MM.1S (cell line): ENCODE measurements around the gene KCNQ1.

Experiments
- DNase-seq: peaks from one replicate; pipeline ENCODE4 v3.0.0-alpha.2; 2015
- H2AFZ ChIP-seq: fragments of 300-600 bp; sonication (generic); 2 replicates; pipeline ENCODE4 v1.6.0; 2016; ENCODE audit warnings: antibody characterized with exemption, low read length
- H3F3A ChIP-seq: fragments of 300-600 bp; sonication (generic); 2 replicates; pipeline ENCODE4 v1.6.1; 2016; ENCODE audit warnings: mild to moderate bottlenecking, antibody characterized with exemption, low read length, moderate library complexity, mixed read lengths; ENCODE audit not compliant: insufficient read depth
- H3K27ac ChIP-seq: fragments of 300-600 bp; sonication (generic); 2 replicates; pipeline ENCODE4 v1.5.1; 2016; ENCODE audit warnings: mild to moderate bottlenecking, low read length
- H3K27me3 ChIP-seq: fragments of 300-600 bp; sonication (generic); replicated peaks from 2 replicates; pipeline ENCODE4 v1.6.0; 2016; ENCODE audit warnings: low read length; ENCODE audit not compliant: insufficient read depth
- H3K36me3 ChIP-seq: fragments of 300-600 bp; sonication (generic); replicated peaks from 2 replicates; pipeline ENCODE4 v1.6.1; 2016; ENCODE audit warnings: mild to moderate bottlenecking, low read length, mixed read lengths; ENCODE audit not compliant: insufficient read depth
- H3K4me1 ChIP-seq: fragments of 300-600 bp; sonication (generic); 2 replicates; pipeline ENCODE4 v1.6.1; 2016; ENCODE audit warnings: low read length, mixed read lengths
- H3K4me2 ChIP-seq: fragments of 300-600 bp; sonication (generic); 2 replicates; pipeline ENCODE4 v1.6.0; 2016; ENCODE audit warnings: low read depth, low read length
- H3K4me3 ChIP-seq: fragments of 300-600 bp; sonication (generic); 2 replicates; pipeline ENCODE4 v1.5.1; 2016; ENCODE audit warnings: low read length, mixed read lengths
- H3K79me2 ChIP-seq: fragments of 300-600 bp; sonication (generic); 2 replicates; pipeline ENCODE4 v1.6.1; 2016; ENCODE audit warnings: mixed run types, low read length, mixed read lengths
- H3K9ac ChIP-seq: fragments of 300-600 bp; sonication (generic); 2 replicates; pipeline ENCODE4 v1.6.1; 2016; ENCODE audit warnings: low read length, mixed read lengths
- H3K9me2 ChIP-seq: fragments of 300-600 bp; sonication (generic); replicated peaks from 2 replicates; pipeline ENCODE4 v1.6.1; 2016; ENCODE audit warnings: mild to moderate bottlenecking, low read length, mixed read lengths; ENCODE audit not compliant: insufficient read depth
- H3K9me3 ChIP-seq: fragments of 300-600 bp; sonication (generic); replicated peaks from 2 replicates; pipeline ENCODE4 v1.6.1; 2016; ENCODE audit warnings: mild to moderate bottlenecking, low read length, mixed read lengths; ENCODE audit not compliant: insufficient read depth
- H4K20me1 ChIP-seq: fragments of 300-600 bp; sonication (generic); 2 replicates; pipeline ENCODE4 v1.6.1; 2016; ENCODE audit warnings: mild to moderate bottlenecking, low read length, moderate library complexity, mixed read lengths; ENCODE audit not compliant: insufficient read depth
- EZH2 ChIP-seq: fragments of 300-600 bp; sonication (generic); optimal IDR thresholded peaks from 2 replicates; pipeline ENCODE3; 2017; ENCODE audit warnings: low read depth, mild to moderate bottlenecking, antibody characterized with exemption, low read length, mixed read lengths
- EZH2phosphoT487 ChIP-seq: fragments of 300-600 bp; sonication (generic); IDR thresholded peaks from 2 replicates; pipeline ENCODE4 v1.6.1; 2018; ENCODE audit warnings: antibody characterized with exemption, low read length
- TF ChIP-seq, protein P1 (sequence below): fragments of 300-600 bp; sonication (generic); IDR thresholded peaks from 2 replicates; pipeline ENCODE4 v1.5.1; 2016; ENCODE audit warnings: antibody characterized with exemption, low read length, mixed read lengths

Gene KCNQ1

DNA sequence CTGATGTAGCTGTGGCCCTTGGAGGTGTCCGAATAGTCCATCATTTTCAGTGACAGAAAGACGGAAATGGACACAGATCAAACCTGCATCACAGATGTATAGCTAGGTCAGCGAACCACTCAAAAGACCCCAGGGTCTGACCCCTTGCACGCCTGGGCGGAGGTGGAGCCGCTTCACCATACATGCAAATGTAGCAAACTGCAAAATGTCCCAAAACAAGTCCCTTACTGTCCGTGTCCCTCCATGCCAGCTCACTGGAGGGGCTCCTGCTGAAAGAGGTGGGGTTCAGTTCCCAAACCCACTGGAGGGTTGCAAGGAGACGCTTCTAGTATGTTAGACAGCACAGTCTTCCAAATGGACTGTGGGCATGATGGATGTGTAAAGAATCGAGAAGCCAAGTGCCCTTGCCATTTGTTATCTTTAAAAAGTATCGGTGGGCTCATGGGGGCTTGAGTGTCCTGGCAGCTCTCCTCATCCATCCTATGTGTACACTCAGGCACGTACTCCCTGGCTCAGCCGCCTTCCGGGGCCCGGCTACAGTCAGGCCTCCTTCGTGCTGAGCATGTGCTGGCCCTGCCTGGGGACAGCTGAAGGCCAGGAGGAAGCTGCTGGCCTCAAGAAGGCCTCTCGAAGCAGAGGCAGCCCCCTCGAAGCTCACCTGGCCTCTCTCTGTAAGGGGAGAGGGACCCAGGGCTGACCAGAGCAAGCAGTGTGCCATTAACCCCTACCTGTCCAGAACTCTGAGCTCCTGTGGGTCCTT is 275.2 kb downstream of the KCNQ1 start:
- no peak overlapping the region for H3K9ac ChIP-seq
- DNase-seq: no peak
- no peaks in the 10 kb centered on the region for H3K9me3 ChIP-seq

GRCh38 chr11:2721210-2721916 is 276.6 kb downstream of the KCNQ1 start:
- H3K4me3 ChIP-seq: no peak overlapping the region
- no peak for TF ChIP-seq EZH2
- TF ChIP-seq, protein P1, sequence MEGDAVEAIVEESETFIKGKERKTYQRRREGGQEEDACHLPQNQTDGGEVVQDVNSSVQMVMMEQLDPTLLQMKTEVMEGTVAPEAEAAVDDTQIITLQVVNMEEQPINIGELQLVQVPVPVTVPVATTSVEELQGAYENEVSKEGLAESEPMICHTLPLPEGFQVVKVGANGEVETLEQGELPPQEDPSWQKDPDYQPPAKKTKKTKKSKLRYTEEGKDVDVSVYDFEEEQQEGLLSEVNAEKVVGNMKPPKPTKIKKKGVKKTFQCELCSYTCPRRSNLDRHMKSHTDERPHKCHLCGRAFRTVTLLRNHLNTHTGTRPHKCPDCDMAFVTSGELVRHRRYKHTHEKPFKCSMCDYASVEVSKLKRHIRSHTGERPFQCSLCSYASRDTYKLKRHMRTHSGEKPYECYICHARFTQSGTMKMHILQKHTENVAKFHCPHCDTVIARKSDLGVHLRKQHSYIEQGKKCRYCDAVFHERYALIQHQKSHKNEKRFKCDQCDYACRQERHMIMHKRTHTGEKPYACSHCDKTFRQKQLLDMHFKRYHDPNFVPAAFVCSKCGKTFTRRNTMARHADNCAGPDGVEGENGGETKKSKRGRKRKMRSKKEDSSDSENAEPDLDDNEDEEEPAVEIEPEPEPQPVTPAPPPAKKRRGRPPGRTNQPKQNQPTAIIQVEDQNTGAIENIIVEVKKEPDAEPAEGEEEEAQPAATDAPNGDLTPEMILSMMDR: no peak
- no peak for TF ChIP-seq EZH2phosphoT487
- H3K9me2 ChIP-seq: no peaks in the 10 kb centered on the region
- H3K9me3 ChIP-seq: no peaks in the 10 kb centered on the region
- H3F3A ChIP-seq: no peaks in the 10 kb centered on the region
- no peak for DNase-seq
- H3K36me3 ChIP-seq: no peaks in the 10 kb centered on the region
- no peak overlapping the region for H2AFZ ChIP-seq
- no peaks in the 10 kb centered on the region for H3K4me1 ChIP-seq
- H3K27me3 ChIP-seq: no peaks in the 10 kb centered on the region
- H3K4me2 ChIP-seq: no peak overlapping the region
- H4K20me1 ChIP-seq: no peaks in the 10 kb centered on the region
- no peaks in the 10 kb centered on the region for H3K79me2 ChIP-seq
- no peak overlapping the region for H3K9ac ChIP-seq
- H3K27ac ChIP-seq: no peak overlapping the region

More for the DNA sequence above, 275.2 kb downstream of the KCNQ1 start:
- H3K4me3 ChIP-seq: no peak overlapping the region
- H3K27ac ChIP-seq: no peak overlapping the region
- H3K79me2 ChIP-seq: no peaks in the 10 kb centered on the region
- H2AFZ ChIP-seq: no peak overlapping the region
- H3K36me3 ChIP-seq: no peaks in the 10 kb centered on the region
- no peaks in the 10 kb centered on the region for H3F3A ChIP-seq
- no peaks in the 10 kb centered on the region for H3K27me3 ChIP-seq
- H3K4me2 ChIP-seq: no peak overlapping the region
- no peaks in the 10 kb centered on the region for H3K9me2 ChIP-seq
- TF ChIP-seq, protein P1: no peak
- TF ChIP-seq EZH2: no peak
- no peak for TF ChIP-seq EZH2phosphoT487
- no peaks in the 10 kb centered on the region for H4K20me1 ChIP-seq
- no peaks in the 10 kb centered on the region for H3K4me1 ChIP-seq

GRCh38 chr11:2722955-2723354 is 278.1 kb downstream of the KCNQ1 start:
- no peak overlapping the region for H3K4me2 ChIP-seq
- H3K9ac ChIP-seq: no peak overlapping the region
- no peak for DNase-seq
- no peak overlapping the region for H3K27ac ChIP-seq
- H3K4me3 ChIP-seq: no peak overlapping the region
- H3K36me3 ChIP-seq: no peaks in the 10 kb centered on the region
- H3K4me1 ChIP-seq: no peaks in the 10 kb centered on the region
- H4K20me1 ChIP-seq: no peaks in the 10 kb centered on the region
- H3K9me2 ChIP-seq: no peaks in the 10 kb centered on the region
- no peaks in the 10 kb centered on the region for H3K9me3 ChIP-seq
- H3K27me3 ChIP-seq: no peaks in the 10 kb centered on the region
- TF ChIP-seq EZH2phosphoT487 (no peak), EZH2 (no peak)
- TF ChIP-seq, protein P1: no peak
- H3K79me2 ChIP-seq: no peaks in the 10 kb centered on the region
- H2AFZ ChIP-seq: no peak overlapping the region
- no peaks in the 10 kb centered on the region for H3F3A ChIP-seq
